Psoas muscle (tissue), 8 donors: Measurements from ENCODE around the gene SEMA3G. TPM values are rescaled to one million over a fixed set of nuclear protein-coding genes. Genes with fewer than 3 reads are reported as not detected.

ENCODE experiments used
- ATAC-seq, 4 donors: fragments of 200-7000 bp; cut with Tn5 transposase; one replicate each; pipeline ENCODE4 v1.9.1; 2020; ENCODE audit warnings: moderate library complexity in 3 of 4, mild to moderate bottlenecking in 2 of 4
- DNase-seq, 2 donors: peaks; one replicate each; pipeline ENCODE4 v3.0.0-alpha.2; 2020
- H3K27ac ChIP-seq: fragments of 200-600 bp; one replicate; pipeline ENCODE4 v1.8.0; 2022
- H3K27me3 ChIP-seq, 3 donors: fragments of 200-600 bp in 1 of 3; one replicate each; pipeline versions ENCODE4 v1.6.1 to v1.8.0; 2013 to 2022; ENCODE audit warnings: low read length in 2 of 3, mild to moderate bottlenecking in 2 of 3, moderate library complexity in 1 of 3; ENCODE audit not compliant: insufficient read depth in 3 of 3
- H3K36me3 ChIP-seq, 2 donors: fragments of 200-600 bp in 1 of 2; one replicate each; pipeline versions ENCODE4 v1.6.1 to v1.8.0; 2013 to 2022; ENCODE audit warnings: low read depth in 1 of 2, mild to moderate bottlenecking in 1 of 2, moderate library complexity in 1 of 2; ENCODE audit not compliant: insufficient read depth in 1 of 2
- H3K4me1 ChIP-seq: fragments of 200-600 bp; one replicate; pipeline ENCODE4 v1.8.0; 2022
- H3K4me3 ChIP-seq: fragments of 200-600 bp; one replicate; pipeline ENCODE4 v1.8.0; 2022; ENCODE audit warnings: mild to moderate bottlenecking
- H3K9me3 ChIP-seq: fragments of 200-600 bp; one replicate; pipeline ENCODE4 v1.8.0; 2022
- WGBS, 3 donors: extraction: QIAGEN DNeasy Blood & Tissue Kit; methylation state at CpG; one replicate each; pipeline versions ENCODE4 v1.1.6 to v1.1.7; 2013; 5-methylcytosine and 5-hydroxymethylcytosine counted together
- intact Hi-C, 2 donors: fragments of 100-400 bp; cut with DNase I; formaldehyde crosslinking; loops; one replicate each; pipeline versions ENCODE4 v1.11.0 to v1.14.2; 2022
- polyA plus RNA-seq, 3 donors: library from polyadenylated mRNA; stranded (reverse); fragments of 200-250 nt; gene quantifications; one replicate each; pipeline ENCODE4 v1.2.3, GENCODE V29; 2013
- total RNA-seq, 4 donors: library from RNA; stranded (reverse); fragmentation: NEBNext Ultra II Directional in 2 of 4; extraction: Animal tissue kit (Norgen Biotek cat#: 25700) in 2 of 4; gene quantifications; one replicate each; pipeline versions ENCODE4 v1.2.1 to v1.2.4, GENCODE V29; 2021 to 2023
- TF ChIP-seq, protein P1 (sequence below): fragments of 200-600 bp; IDR thresholded peaks from one replicate; pipeline ENCODE4 v1.8.0; 2022; ENCODE audit warnings: antibody characterized with exemption
- donor health status: healthy with polysubstance abuse.
- donor health status: DM: no; HTN: no; CAD: no; lungs with moderate emphysema.
- donor health status: Bipolar disorder and iron deficiency.
- donor health status: healthy.
- donor health status: DM: yes; HTN: yes; CAD: no.
- donor health status: DM: no; HTN: no; CAD: no.
- donor health status: DM: no; HTN: no; CAD: no.
- donor health status: DM: yes; HTN: yes; CAD: no.

Gene SEMA3G
- total and polyA plus RNA-seq, 7 donors, result 6.0 to 13.8 (median 6.5) TPM

DNA sequence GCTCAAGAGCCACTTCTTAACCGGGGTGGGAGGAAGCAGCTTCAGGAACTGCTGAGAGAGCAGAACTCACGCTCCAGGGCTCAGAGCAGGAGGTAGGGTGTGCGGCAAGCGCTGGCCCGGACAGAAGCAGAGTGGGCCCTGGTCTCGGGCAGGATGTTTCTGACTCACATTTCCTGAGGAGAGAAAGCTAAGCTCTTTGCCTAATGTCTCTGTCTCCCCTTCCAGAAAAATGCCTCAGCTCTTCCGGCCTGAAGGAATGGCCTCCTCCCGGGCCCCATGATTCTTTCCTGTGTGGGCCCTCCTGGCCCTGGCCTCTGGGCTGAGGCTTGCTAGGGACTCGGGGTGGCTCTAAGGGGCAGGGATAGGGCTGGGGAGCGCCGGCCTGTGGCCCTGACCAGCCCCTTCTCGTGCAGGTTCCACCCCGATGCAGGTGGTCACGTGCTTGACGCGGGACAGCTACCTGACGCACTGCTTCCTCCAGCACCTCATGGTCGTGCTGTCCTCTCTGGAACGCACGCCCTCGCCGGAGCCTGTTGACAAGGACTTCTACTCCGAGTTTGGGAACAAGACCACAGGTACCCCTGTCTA lies 46.1 kb upstream of the SEMA3G start:
- peak in 2 of 4 donors; percentile 10 to 11 for ATAC-seq
- intact Hi-C loops, result no loop called here
- H3K9me3 ChIP-seq, result no peaks in the 10 kb centered on the region
- H3K4me3 ChIP-seq, result no peak overlapping the region
- H3K27ac ChIP-seq, result peak overlapping the region; percentile 46
- peaks cover 14% of the 10 kb centered on the region for H3K4me1 ChIP-seq
- WGBS, 3 donors, result 75 to 80% (median 79%) methylated on average over 20 to 23 of the region's 23 CpGs
- DNase-seq, result peak in 1 of 2 donors; percentile 54
- H3K27me3 ChIP-seq, result no peaks in the 10 kb centered on the region
- peaks cover 4 to 74% of the 10 kb centered on the region in 2 donors for H3K36me3 ChIP-seq
- TF ChIP-seq, protein P1, sequence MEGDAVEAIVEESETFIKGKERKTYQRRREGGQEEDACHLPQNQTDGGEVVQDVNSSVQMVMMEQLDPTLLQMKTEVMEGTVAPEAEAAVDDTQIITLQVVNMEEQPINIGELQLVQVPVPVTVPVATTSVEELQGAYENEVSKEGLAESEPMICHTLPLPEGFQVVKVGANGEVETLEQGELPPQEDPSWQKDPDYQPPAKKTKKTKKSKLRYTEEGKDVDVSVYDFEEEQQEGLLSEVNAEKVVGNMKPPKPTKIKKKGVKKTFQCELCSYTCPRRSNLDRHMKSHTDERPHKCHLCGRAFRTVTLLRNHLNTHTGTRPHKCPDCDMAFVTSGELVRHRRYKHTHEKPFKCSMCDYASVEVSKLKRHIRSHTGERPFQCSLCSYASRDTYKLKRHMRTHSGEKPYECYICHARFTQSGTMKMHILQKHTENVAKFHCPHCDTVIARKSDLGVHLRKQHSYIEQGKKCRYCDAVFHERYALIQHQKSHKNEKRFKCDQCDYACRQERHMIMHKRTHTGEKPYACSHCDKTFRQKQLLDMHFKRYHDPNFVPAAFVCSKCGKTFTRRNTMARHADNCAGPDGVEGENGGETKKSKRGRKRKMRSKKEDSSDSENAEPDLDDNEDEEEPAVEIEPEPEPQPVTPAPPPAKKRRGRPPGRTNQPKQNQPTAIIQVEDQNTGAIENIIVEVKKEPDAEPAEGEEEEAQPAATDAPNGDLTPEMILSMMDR, result no peak

DNA sequence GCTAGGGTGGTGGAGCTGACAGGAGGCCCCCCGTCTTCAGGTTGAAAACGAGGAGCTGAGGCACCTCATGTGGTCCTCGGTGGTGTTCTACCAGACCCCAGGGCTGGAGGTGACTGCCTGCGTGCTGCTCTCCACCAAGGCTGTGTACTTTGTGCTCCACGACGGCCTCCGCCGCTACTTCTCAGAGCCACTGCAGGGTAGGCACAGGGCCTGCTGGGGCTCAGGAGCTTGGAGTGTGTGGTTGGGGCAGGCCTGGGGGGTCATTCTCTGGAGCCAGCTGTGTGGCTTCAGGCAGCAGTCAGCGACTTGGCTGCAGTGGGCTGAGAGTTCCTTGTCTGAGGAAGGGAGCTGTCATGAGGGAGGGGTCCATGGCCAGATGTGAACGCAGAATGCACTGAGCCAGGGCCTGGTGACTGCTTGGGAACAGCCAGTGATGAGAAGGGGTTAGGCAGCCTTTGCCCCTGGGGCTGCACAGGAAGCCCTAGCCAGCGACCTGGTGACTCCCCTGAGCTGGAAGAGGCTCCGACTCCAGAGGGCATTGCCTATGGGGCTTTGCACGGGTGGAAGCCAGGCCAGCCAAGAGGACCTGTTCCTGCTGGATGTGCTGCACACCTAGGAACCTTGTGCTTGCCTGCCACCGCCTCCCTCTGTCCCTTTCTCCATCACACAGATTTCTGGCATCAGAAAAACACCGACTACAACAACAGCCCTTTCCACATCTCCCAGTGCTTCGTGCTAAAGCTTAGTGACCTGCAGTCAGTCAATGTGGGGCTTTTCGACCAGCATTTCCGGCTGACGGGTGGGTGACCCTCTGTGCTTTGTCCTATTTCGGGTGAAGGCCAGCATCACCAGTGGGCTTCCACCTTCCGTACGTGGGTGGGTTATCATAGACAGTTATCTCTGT lies 45.4 kb upstream of the SEMA3G start:
- Histone ChIP-seq H3K36me3 (peaks cover 4 to 82% of the 10 kb centered on the region in 2 donors), H3K27me3 (no peaks in the 10 kb centered on the region), H3K27ac (peak overlapping the region; percentile 30), H3K9me3 (no peaks in the 10 kb centered on the region), H3K4me3 (no peak overlapping the region), H3K4me1 (peaks cover 14% of the 10 kb centered on the region)
- no peak for DNase-seq
- TF ChIP-seq, protein P1, result no peak
- intact Hi-C loops, result no loop called here
- no peak for ATAC-seq
- WGBS, 3 donors, result 80 to 88% (median 80%) methylated on average over 21 to 22 of the region's 22 CpGs

DNA sequence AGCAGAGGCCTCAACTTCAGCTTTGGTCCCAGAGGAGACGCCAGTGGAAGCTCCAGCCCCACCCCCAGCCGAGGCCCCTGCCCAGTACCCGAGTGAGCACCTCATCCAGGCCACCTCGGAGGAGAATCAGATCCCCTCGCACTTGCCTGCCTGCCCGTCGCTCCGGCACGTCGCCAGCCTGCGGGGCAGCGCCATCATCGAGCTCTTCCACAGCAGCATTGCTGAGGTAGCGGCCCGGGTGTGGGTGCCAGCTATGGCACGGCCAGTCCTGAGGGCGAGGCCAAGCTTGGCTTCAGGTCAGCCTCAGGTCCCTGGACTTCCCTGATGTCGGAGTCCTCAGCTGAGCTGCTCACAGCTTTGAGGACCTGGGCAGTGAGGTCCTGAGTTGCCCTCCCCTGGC lies 44.5 kb upstream of the SEMA3G start:
- no peaks in the 10 kb centered on the region for H3K9me3 ChIP-seq
- peaks cover 4 to 89% of the 10 kb centered on the region in 2 donors for H3K36me3 ChIP-seq
- TF ChIP-seq, protein P1, result no peak
- H3K27ac ChIP-seq, result peak overlapping the region; percentile 23
- no peaks in the 10 kb centered on the region for H3K27me3 ChIP-seq
- intact Hi-C loops, result loop anchor here in 1 of 2 donors (10.0 kb wide), 1 partner anchor 185 kb away; no protein-coding TSS in a partner anchor
- 56 to 80% (median 58%) methylated on average over 18 of the region's 18 CpGs for WGBS, 3 donors
- peaks cover 20% of the 10 kb centered on the region for H3K4me1 ChIP-seq
- ATAC-seq, result peak in 3 of 4 donors; percentile 48 to 62 (median 54)
- no peak overlapping the region for H3K4me3 ChIP-seq
- DNase-seq, result peak in 1 of 2 donors; percentile 71

DNA sequence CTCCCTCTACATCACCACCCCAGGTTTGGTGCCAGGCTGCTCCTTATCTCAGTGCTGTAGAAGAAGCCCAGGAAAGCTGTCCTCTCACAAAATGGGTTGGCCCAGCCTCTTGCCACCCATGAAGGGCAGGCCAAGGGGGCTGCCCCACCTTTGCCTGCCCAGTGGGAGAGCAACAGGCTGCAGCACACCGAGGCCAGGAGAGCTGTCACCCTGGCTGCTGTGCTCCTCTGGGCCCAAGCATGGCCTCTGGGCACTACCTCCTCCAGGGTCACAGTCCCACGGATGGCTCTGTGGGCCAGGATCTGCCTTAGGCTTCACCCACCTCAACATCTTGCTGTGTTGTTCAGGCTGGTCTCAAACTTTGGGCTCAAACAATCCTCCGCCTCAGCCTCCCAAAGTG lies 43.8 kb upstream of the SEMA3G start:
- no peak for ATAC-seq
- Histone ChIP-seq H3K27ac (no peak overlapping the region), H3K27me3 (no peaks in the 10 kb centered on the region), H3K4me3 (no peak overlapping the region), H3K36me3 (peaks cover 4 to 89% of the 10 kb centered on the region in 2 donors), H3K4me1 (peaks cover 23% of the 10 kb centered on the region), H3K9me3 (no peaks in the 10 kb centered on the region)
- no peak for DNase-seq
- intact Hi-C loops, result loop anchor here in 1 of 2 donors (10.0 kb wide), 1 partner anchor 186 kb away; no protein-coding TSS in a partner anchor
- TF ChIP-seq, protein P1, result no peak
- 89 to 97% (median 90%) methylated on average over 3 of the region's 3 CpGs for whole genome bisulfite sequencing, 3 donors
